IPS-18c (cell line): ENCODE results near the gene TEX261.

Source experiments
- H3K4me3 ChIP-seq: 2 replicates; pipeline ENCODE4 v1.7.0; 2013; ENCODE audit warnings: low read depth, mild to moderate bottlenecking, low read length, moderate library complexity; ENCODE audit not compliant: insufficient read depth
- H3K9me3 ChIP-seq: one replicate; pipeline ENCODE4 v1.6.1; 2013; ENCODE audit warnings: mild to moderate bottlenecking, low read length, moderate library complexity; ENCODE audit not compliant: control insufficient read depth, insufficient read depth

The TEX261 gene

GRCh38 chr2:70948337-70949003 is 46.2 kb downstream of the TEX261 start:
- no peaks in the 10 kb centered on the region for H3K9me3 ChIP-seq

GRCh38 chr2:70947556-70948184 is 47.0 kb downstream of the TEX261 start:
- Histone ChIP-seq H3K4me3 (no peak overlapping the region), H3K9me3 (no peaks in the 10 kb centered on the region)

More at GRCh38 chr2:70948337-70949003, 46.2 kb downstream of the TEX261 start:
- H3K4me3 ChIP-seq, result no peak overlapping the region

- no peaks in the 10 kb centered on the region for H3K9me3 ChIP-seq
- H3K4me3 ChIP-seq, result no peak overlapping the region
Measured at GRCh38 chr2:70946832-70947442, 47.7 kb downstream of the TEX261 start.

- Histone ChIP-seq H3K4me3 (no peak overlapping the region), H3K9me3 (no peaks in the 10 kb centered on the region)
Measured at GRCh38 chr2:70944111-70944690, 50.5 kb downstream of the TEX261 start.

GRCh38 chr2:70943205-70943871 is 51.3 kb downstream of the TEX261 start:
- no peaks in the 10 kb centered on the region for H3K9me3 ChIP-seq
- no peak overlapping the region for H3K4me3 ChIP-seq

- Histone ChIP-seq H3K4me3 (no peak overlapping the region; the same call in 1 of the 2 replicates), H3K9me3 (no peaks in the 10 kb centered on the region)
Measured at GRCh38 chr2:70942396-70943204, 52.1 kb downstream of the TEX261 start.

- Histone ChIP-seq H3K4me3 (no peak overlapping the region), H3K9me3 (no peaks in the 10 kb centered on the region)
Measured at GRCh38 chr2:70941701-70942100, 53.0 kb downstream of the TEX261 start.

- Histone ChIP-seq H3K4me3 (no peak overlapping the region), H3K9me3 (no peaks in the 10 kb centered on the region)
Measured at GRCh38 chr2:70941186-70941585, 53.5 kb downstream of the TEX261 start.

GRCh38 chr2:70939839-70940580 is 54.7 kb downstream of the TEX261 start:
- Histone ChIP-seq H3K9me3 (no peaks in the 10 kb centered on the region), H3K4me3 (0 out of 2 replicates have a peak overlapping the region, but pooled peaks have one; percentile 11)

- H3K4me3 ChIP-seq, result peak overlapping the region; percentile 11; the same call in 1 of the 2 replicates
- H3K9me3 ChIP-seq, result no peaks in the 10 kb centered on the region
Measured at GRCh38 chr2:70939001-70939838, 55.5 kb downstream of the TEX261 start.

GRCh38 chr2:70938586-70938950 is 56.1 kb downstream of the TEX261 start:
- peak overlapping the region; percentile 11; the same call in 1 of the 2 replicates for H3K4me3 ChIP-seq
- H3K9me3 ChIP-seq, result no peaks in the 10 kb centered on the region

GRCh38 chr2:70937866-70938585 is 56.6 kb downstream of the TEX261 start:
- no peak overlapping the region for H3K4me3 ChIP-seq
- no peaks in the 10 kb centered on the region for H3K9me3 ChIP-seq

- no peak overlapping the region for H3K4me3 ChIP-seq
- no peaks in the 10 kb centered on the region for H3K9me3 ChIP-seq
Measured at GRCh38 chr2:70936979-70937811, 57.5 kb downstream of the TEX261 start.
